OCI-LY1 (cell line): ENCODE results near the gene LRRTM1.

ENCODE experiments used
- H2AFZ ChIP-seq: fragments of 200-600 bp; sonication (generic), shearing (Covaris generic); 2 replicates; pipeline ENCODE4 v1.6.0; 2014; ENCODE audit warnings: antibody characterized with exemption, mild to moderate bottlenecking, low read length
- H3F3A ChIP-seq: fragments of 200-600 bp; sonication (generic), shearing (Covaris generic); 2 replicates; pipeline ENCODE4 v1.6.0; 2014; ENCODE audit warnings: mild to moderate bottlenecking, antibody characterized with exemption, low read length, moderate library complexity; ENCODE audit not compliant: insufficient read depth
- H3K27ac ChIP-seq: fragments of 200-600 bp; sonication (generic); 2 replicates; pipeline ENCODE4 v1.5.1; 2014; ENCODE audit warnings: low read length, mixed run types, mild to moderate bottlenecking, low read depth; ENCODE audit not compliant: poor library complexity, severe bottlenecking
- H3K27me3 ChIP-seq: fragments of 200-600 bp; sonication (generic); 2 replicates; pipeline ENCODE4 v1.6.0; 2014; ENCODE audit warnings: antibody characterized with exemption, mild to moderate bottlenecking, low read length, moderate library complexity; ENCODE audit not compliant: insufficient read depth
- H3K36me3 ChIP-seq: fragments of 200-600 bp; sonication (generic); 2 replicates; pipeline ENCODE4 v1.6.1; 2014; ENCODE audit warnings: mild to moderate bottlenecking, antibody characterized with exemption, low read length, moderate library complexity, mixed read lengths; ENCODE audit not compliant: insufficient read depth
- H3K4me1 ChIP-seq: fragments of 200-600 bp; sonication (generic); 2 replicates; pipeline ENCODE4 v1.5.1; 2014; ENCODE audit warnings: mild to moderate bottlenecking, low read length, moderate library complexity; ENCODE audit not compliant: insufficient read depth, severe bottlenecking
- H3K4me2 ChIP-seq: fragments of 200-600 bp; sonication (generic), shearing (Covaris generic); 2 replicates; pipeline ENCODE4 v1.6.1; 2014; ENCODE audit warnings: low read length
- H3K4me3 ChIP-seq: fragments of 200-600 bp; sonication (generic); 2 replicates; pipeline ENCODE4 v1.5.1; 2014; ENCODE audit warnings: low read length, low read depth, mild to moderate bottlenecking, mixed read lengths; ENCODE audit not compliant: poor library complexity, severe bottlenecking
- H3K79me2 ChIP-seq: fragments of 200-600 bp; shearing (Covaris generic); 2 replicates; pipeline ENCODE4 v1.6.1; 2016; ENCODE audit warnings: mixed run types, low read length, mixed read lengths; ENCODE audit not compliant: insufficient read depth
- H3K9ac ChIP-seq: fragments of 200-600 bp; sonication (generic), shearing (Covaris generic); 2 replicates; pipeline ENCODE4 v1.6.1; 2014; ENCODE audit warnings: mild to moderate bottlenecking, low read length, mixed read lengths
- H3K9me2 ChIP-seq: fragments of 200-600 bp; sonication (generic), shearing (Covaris generic); 2 replicates; pipeline ENCODE4 v1.6.1; 2014; ENCODE audit warnings: low read depth, mild to moderate bottlenecking, low read length, mixed read lengths
- H3K9me3 ChIP-seq: fragments of 200-600 bp; shearing (Covaris generic); 2 replicates; pipeline ENCODE4 v1.6.1; 2014; ENCODE audit warnings: low read length, mixed read lengths
- H4K20me1 ChIP-seq: fragments of 200-600 bp; sonication (generic), shearing (Covaris generic); 2 replicates; pipeline ENCODE4 v1.6.0; 2016; ENCODE audit warnings: mild to moderate bottlenecking, low read length; ENCODE audit not compliant: insufficient read depth
- CTCF ChIP-seq: fragments of 200-600 bp; sonication (generic), shearing (Covaris generic); IDR thresholded peaks from 2 replicates; pipeline ENCODE4 v1.5.1; 2017; ENCODE audit warnings: mild to moderate bottlenecking, antibody characterized with exemption, low read length, moderate library complexity, mixed read lengths
- EZH2 ChIP-seq: fragments of 200-600 bp; sonication (generic), shearing (Covaris generic); IDR thresholded peaks from 2 replicates; pipeline ENCODE4 v1.8.0; 2017; ENCODE audit warnings: borderline replicate concordance, mixed run types, mild to moderate bottlenecking, antibody characterized with exemption, low read length, moderate library complexity, mixed read lengths

The LRRTM1 gene

GRCh38 chr2:80335411-80335810 lies 30.9 kb upstream of the LRRTM1 start:
- no peaks in the 10 kb centered on the region for H3K9me3 ChIP-seq
- TF ChIP-seq CTCF (no peak), EZH2 (no peak)
- no peaks in the 10 kb centered on the region for H3K79me2 ChIP-seq
- H3K9ac ChIP-seq: no peak overlapping the region
- no peak overlapping the region for H2AFZ ChIP-seq
- no peaks in the 10 kb centered on the region for H3K9me2 ChIP-seq
- H3K36me3 ChIP-seq: no peaks in the 10 kb centered on the region
- H3K4me1 ChIP-seq: no peaks in the 10 kb centered on the region
- no peak overlapping the region for H3K4me2 ChIP-seq
- no peak overlapping the region for H3K4me3 ChIP-seq
- no peaks in the 10 kb centered on the region for H3F3A ChIP-seq
- H3K27ac ChIP-seq: no peak overlapping the region
- no peaks in the 10 kb centered on the region for H4K20me1 ChIP-seq
- H3K27me3 ChIP-seq: no peaks in the 10 kb centered on the region

GRCh38 chr2:80333886-80334285 lies 29.3 kb upstream of the LRRTM1 start:
- Histone ChIP-seq H2AFZ (no peak overlapping the region), H3K4me1 (no peaks in the 10 kb centered on the region), H3K27me3 (no peaks in the 10 kb centered on the region), H3K9me2 (no peaks in the 10 kb centered on the region), H3K4me3 (no peak overlapping the region), H3K4me2 (no peak overlapping the region), H4K20me1 (no peaks in the 10 kb centered on the region), H3F3A (no peaks in the 10 kb centered on the region), H3K27ac (no peak overlapping the region), H3K79me2 (no peaks in the 10 kb centered on the region), H3K9me3 (no peaks in the 10 kb centered on the region), H3K36me3 (no peaks in the 10 kb centered on the region), H3K9ac (no peak overlapping the region)
- TF ChIP-seq EZH2: no peak
- no peak for TF ChIP-seq CTCF

GRCh38 chr2:80330527-80331450 lies 26.2 kb upstream of the LRRTM1 start:
- Histone ChIP-seq H3K9me3 (no peaks in the 10 kb centered on the region), H3K27me3 (no peaks in the 10 kb centered on the region), H3K27ac (no peak overlapping the region), H2AFZ (no peak overlapping the region), H3K9me2 (no peaks in the 10 kb centered on the region), H3K79me2 (no peaks in the 10 kb centered on the region), H3K4me3 (no peak overlapping the region), H3K4me1 (no peaks in the 10 kb centered on the region), H3K4me2 (no peak overlapping the region), H3K9ac (no peak overlapping the region), H3F3A (no peaks in the 10 kb centered on the region), H3K36me3 (no peaks in the 10 kb centered on the region), H4K20me1 (no peaks in the 10 kb centered on the region)
- TF ChIP-seq EZH2 (no peak), CTCF (no peak)
